Nephron progenitor cell (in vitro differentiated cells): ENCODE measurements around the gene CLCN6.

Source experiments
- DNase-seq: peaks from one replicate; pipeline ENCODE4 v3.0.0; 2021
- H3K27ac Mint-ChIP-seq: 2 replicates; pipeline ENCODE4 v1.8.0; 2021; ENCODE audit warnings: mild to moderate bottlenecking, moderate library complexity, mixed read lengths
- H3K27me3 Mint-ChIP-seq: 2 replicates; pipeline ENCODE4 v1.8.0; 2021; ENCODE audit warnings: mild to moderate bottlenecking, low read depth, mixed read lengths; ENCODE audit not compliant: poor library complexity
- H3K36me3 Mint-ChIP-seq: 2 replicates; pipeline ENCODE4 v1.8.0; 2021; ENCODE audit warnings: low read depth, mixed read lengths
- H3K4me1 Mint-ChIP-seq: 2 replicates; pipeline ENCODE4 v1.8.0; 2021; ENCODE audit warnings: mixed read lengths
- H3K4me3 Mint-ChIP-seq: 2 replicates; pipeline ENCODE4 v1.8.0; 2021; ENCODE audit warnings: mild to moderate bottlenecking, moderate library complexity, mixed read lengths
- H3K9me3 Mint-ChIP-seq: 2 replicates; pipeline ENCODE4 v1.8.0; 2021; ENCODE audit warnings: mild to moderate bottlenecking, moderate library complexity, mixed read lengths
- TF ChIP-seq, protein P1 (sequence below): fragments of 200-600 bp; sonication (generic); IDR thresholded peaks from 2 replicates; pipeline ENCODE4 v1.5.0; 2021; ENCODE audit warnings: antibody characterized with exemption

The CLCN6 gene

GRCh38 chr1:11823366-11824137, 17.6 kb downstream of the CLCN6 start:
- no peak overlapping the region for H3K27ac Mint-ChIP-seq
- no peak for DNase-seq
- no peaks in the 10 kb centered on the region for H3K4me1 Mint-ChIP-seq
- no peak overlapping the region for H3K4me3 Mint-ChIP-seq
- H3K36me3 Mint-ChIP-seq, result peaks cover 49% of the 10 kb centered on the region
- TF ChIP-seq, protein P1, sequence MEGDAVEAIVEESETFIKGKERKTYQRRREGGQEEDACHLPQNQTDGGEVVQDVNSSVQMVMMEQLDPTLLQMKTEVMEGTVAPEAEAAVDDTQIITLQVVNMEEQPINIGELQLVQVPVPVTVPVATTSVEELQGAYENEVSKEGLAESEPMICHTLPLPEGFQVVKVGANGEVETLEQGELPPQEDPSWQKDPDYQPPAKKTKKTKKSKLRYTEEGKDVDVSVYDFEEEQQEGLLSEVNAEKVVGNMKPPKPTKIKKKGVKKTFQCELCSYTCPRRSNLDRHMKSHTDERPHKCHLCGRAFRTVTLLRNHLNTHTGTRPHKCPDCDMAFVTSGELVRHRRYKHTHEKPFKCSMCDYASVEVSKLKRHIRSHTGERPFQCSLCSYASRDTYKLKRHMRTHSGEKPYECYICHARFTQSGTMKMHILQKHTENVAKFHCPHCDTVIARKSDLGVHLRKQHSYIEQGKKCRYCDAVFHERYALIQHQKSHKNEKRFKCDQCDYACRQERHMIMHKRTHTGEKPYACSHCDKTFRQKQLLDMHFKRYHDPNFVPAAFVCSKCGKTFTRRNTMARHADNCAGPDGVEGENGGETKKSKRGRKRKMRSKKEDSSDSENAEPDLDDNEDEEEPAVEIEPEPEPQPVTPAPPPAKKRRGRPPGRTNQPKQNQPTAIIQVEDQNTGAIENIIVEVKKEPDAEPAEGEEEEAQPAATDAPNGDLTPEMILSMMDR, result no peak
- H3K9me3 Mint-ChIP-seq, result no peaks in the 10 kb centered on the region
- H3K27me3 Mint-ChIP-seq, result no peaks in the 10 kb centered on the region

DNA sequence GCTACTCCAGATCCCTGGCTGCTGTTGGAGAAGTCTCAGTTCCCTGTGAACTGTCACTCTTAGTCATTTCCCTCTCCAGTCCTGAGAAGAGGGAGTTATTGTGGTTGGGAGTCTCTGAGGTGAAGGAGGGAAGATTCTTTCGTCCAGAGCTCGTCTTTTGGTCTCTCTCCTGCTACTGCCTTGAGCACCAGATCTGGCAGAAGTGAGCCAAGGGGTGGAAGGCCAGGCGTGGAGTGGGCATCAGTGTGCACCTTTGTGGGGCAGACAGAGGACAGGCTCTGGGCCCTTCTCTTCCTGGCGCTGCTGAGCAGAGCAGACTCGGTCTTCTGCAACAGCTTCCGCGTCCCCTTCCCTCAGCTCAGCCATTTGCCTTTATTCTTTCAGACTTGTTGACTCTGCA, 19.1 kb downstream of the CLCN6 start:
- H3K9me3 Mint-ChIP-seq, result no peaks in the 10 kb centered on the region
- DNase-seq, result no peak
- TF ChIP-seq, protein P1, result no peak
- peaks cover 48% of the 10 kb centered on the region for H3K36me3 Mint-ChIP-seq
- H3K4me1 Mint-ChIP-seq, result no peaks in the 10 kb centered on the region
- H3K27me3 Mint-ChIP-seq, result no peaks in the 10 kb centered on the region
- no peak overlapping the region for H3K27ac Mint-ChIP-seq
- no peak overlapping the region for H3K4me3 Mint-ChIP-seq

GRCh38 chr1:11826946-11827345, 21.0 kb downstream of the CLCN6 start:
- Mint-ChIP-seq H3K27ac (no peak overlapping the region), H3K27me3 (no peaks in the 10 kb centered on the region), H3K4me3 (no peak overlapping the region), H3K36me3 (peaks cover 49% of the 10 kb centered on the region), H3K9me3 (no peaks in the 10 kb centered on the region), H3K4me1 (no peaks in the 10 kb centered on the region)
- no peak for DNase-seq
- TF ChIP-seq, protein P1, result no peak

- TF ChIP-seq, protein P1, result no peak
- DNase-seq, result no peak
- Mint-ChIP-seq H3K4me1 (no peaks in the 10 kb centered on the region), H3K4me3 (no peak overlapping the region), H3K27ac (peak overlapping the region; percentile 66), H3K9me3 (no peaks in the 10 kb centered on the region), H3K36me3 (peaks cover 58% of the 10 kb centered on the region), H3K27me3 (no peaks in the 10 kb centered on the region)
Observed at GRCh38 chr1:11828511-11828910, 22.5 kb downstream of the CLCN6 start.

DNA sequence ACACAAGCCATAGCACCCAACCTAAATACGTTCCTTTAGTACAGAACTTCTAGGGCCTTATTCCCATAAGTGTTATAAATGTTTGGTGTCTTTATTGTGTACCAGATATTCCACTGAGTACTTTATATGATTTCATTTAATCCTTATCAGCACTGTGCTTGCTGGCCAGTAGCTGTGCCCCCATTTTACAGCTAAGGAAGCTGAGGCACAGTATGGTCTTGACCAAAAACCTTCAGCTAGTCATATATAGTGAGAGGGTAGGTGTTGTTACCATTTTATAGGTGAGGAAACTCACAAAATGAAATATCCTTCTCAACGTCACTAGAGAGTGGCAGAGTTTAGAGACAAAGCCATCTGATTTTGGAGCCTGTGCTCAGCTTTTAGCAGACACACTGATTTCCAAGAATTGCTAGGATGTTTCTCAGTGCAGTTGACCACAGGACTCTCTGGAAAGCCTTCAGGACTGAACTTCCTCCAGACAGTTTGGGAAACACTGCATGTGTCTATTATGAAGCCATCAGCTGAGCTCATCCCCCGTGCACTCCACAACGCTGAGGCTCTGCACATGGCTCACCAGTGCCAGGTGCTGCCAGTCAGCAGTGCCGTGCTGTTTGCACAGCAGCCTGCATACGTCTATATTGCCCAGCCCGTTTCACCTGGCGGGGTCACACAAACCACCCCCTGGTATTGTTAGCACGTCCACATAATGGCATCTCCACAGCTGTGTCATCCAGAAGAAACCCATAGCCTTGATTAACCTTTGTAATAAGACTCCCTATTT, 26.1 kb downstream of the CLCN6 start:
- no peaks in the 10 kb centered on the region for H3K4me1 Mint-ChIP-seq
- TF ChIP-seq, protein P1, result no peak
- no peak overlapping the region for H3K4me3 Mint-ChIP-seq
- no peaks in the 10 kb centered on the region for H3K9me3 Mint-ChIP-seq
- H3K27ac Mint-ChIP-seq, result no peak overlapping the region
- peaks cover 3% of the 10 kb centered on the region for H3K27me3 Mint-ChIP-seq
- no peak for DNase-seq
- H3K36me3 Mint-ChIP-seq, result peaks cover 67% of the 10 kb centered on the region
